Left ventricle myocardium inferior (tissue), 1 donor: ENCODE measurements around the gene PNO1. TPM values are rescaled to one million over a fixed set of nuclear protein-coding genes. Genes with fewer than 3 reads are reported as not detected.

Experiments used
- DNase-seq: peaks from one replicate; pipeline ENCODE4 v3.0.0-alpha.2; 2020
- H3K27ac ChIP-seq: fragments of 200-600 bp; replicated peaks from 2 replicates; pipeline ENCODE4 v1.8.0; 2021
- H3K27me3 ChIP-seq: fragments of 200-600 bp; 2 replicates; pipeline ENCODE4 v1.8.0; 2021; ENCODE audit warnings: low read depth
- H3K36me3 ChIP-seq: fragments of 200-600 bp; 2 replicates; pipeline ENCODE4 v1.8.0; 2021
- H3K4me1 ChIP-seq: fragments of 200-600 bp; 2 replicates; pipeline ENCODE4 v1.8.0; 2021
- H3K4me3 ChIP-seq: fragments of 200-600 bp; 2 replicates; pipeline ENCODE4 v1.8.0; 2021; ENCODE audit warnings: mild to moderate bottlenecking, moderate library complexity
- H3K9me3 ChIP-seq: fragments of 200-600 bp; replicated peaks from 2 replicates; pipeline ENCODE4 v1.8.0; 2021
- intact Hi-C: fragments of 100-400 bp; cut with micrococcal nuclease; formaldehyde crosslinking; loops from one replicate; pipeline ENCODE4 v1.11.0; 2022
- total RNA-seq: library from RNA; stranded (reverse); fragmentation: NEBNext Ultra II Directional; extraction: Animal tissue kit (Norgen Biotek cat#: 25700); gene quantifications from one replicate; pipeline ENCODE4 v1.2.1, GENCODE V29; 2021
- TF ChIP-seq, protein P1 (sequence below): fragments of 200-600 bp; IDR thresholded peaks from 2 replicates; pipeline ENCODE4 v1.8.0; 2021; ENCODE audit warnings: antibody characterized with exemption, mild to moderate bottlenecking, borderline replicate concordance
- donor health status: DM: no; HTN: yes; CAD: no; lungs with severe emphysema.

PNO1 gene
- total RNA-seq, 1 donor from 2014 or later = 8.2 TPM

- intact Hi-C loops = no loop called here
- Histone ChIP-seq H3K36me3 (peaks cover 9% of the 10 kb centered on the region), H3K27ac (no peak overlapping the region), H3K27me3 (no peaks in the 10 kb centered on the region), H3K9me3 (no peaks in the 10 kb centered on the region), H3K4me1 (peaks cover 49% of the 10 kb centered on the region), H3K4me3 (no peak overlapping the region)
- TF ChIP-seq, protein P1, sequence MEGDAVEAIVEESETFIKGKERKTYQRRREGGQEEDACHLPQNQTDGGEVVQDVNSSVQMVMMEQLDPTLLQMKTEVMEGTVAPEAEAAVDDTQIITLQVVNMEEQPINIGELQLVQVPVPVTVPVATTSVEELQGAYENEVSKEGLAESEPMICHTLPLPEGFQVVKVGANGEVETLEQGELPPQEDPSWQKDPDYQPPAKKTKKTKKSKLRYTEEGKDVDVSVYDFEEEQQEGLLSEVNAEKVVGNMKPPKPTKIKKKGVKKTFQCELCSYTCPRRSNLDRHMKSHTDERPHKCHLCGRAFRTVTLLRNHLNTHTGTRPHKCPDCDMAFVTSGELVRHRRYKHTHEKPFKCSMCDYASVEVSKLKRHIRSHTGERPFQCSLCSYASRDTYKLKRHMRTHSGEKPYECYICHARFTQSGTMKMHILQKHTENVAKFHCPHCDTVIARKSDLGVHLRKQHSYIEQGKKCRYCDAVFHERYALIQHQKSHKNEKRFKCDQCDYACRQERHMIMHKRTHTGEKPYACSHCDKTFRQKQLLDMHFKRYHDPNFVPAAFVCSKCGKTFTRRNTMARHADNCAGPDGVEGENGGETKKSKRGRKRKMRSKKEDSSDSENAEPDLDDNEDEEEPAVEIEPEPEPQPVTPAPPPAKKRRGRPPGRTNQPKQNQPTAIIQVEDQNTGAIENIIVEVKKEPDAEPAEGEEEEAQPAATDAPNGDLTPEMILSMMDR = no peak
- no peak for DNase-seq
These were observed 56.7 kb downstream of the PNO1 start for GRCh38 chr2:68214381-68214780.

DNA sequence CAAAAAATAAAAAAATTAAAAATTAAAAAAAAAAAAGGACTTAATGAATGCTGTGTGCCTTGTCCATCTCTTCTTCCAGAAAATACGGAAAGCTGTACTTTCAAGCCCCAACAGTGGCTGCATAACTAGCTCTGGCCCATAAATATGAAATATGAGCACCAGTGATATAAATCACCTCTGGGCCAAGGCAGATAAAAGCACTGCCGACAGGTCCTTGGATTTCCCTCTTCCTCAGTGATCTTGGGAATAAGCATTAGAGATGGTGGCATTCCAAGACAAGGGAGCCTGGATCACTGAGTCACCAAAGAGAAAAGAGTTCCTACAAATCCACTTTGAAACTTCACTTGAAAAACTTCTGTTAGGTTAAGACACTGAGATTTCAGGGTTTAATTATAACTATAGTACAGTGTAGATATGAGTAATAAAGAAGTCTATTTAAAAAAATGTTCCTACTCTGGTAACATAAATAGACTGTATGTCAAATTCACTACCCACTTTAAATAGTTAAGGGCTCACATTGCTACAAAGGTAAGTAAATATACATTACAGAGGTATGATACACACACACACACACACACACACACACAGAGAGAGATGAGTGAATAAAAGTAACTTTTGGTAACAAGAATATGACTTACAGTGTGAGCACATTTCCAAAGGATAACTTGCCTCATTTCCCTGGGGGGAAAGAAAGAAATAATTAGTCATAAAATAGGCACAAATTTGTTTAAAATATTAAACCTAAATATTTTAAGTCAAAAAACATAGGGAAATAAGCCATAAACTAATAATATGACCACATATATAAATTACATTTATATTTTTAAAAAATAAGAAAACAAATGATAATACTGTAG, 59.0 kb downstream of the PNO1 start:
- Histone ChIP-seq H3K9me3 (peaks cover 6% of the 10 kb centered on the region), H3K27me3 (no peaks in the 10 kb centered on the region), H3K36me3 (peaks cover 9% of the 10 kb centered on the region), H3K4me1 (peaks cover 63% of the 10 kb centered on the region), H3K27ac (no peak overlapping the region), H3K4me3 (no peak overlapping the region)
- no peak for DNase-seq
- intact Hi-C loops = no loop called here
- TF ChIP-seq, protein P1 = no peak

DNA sequence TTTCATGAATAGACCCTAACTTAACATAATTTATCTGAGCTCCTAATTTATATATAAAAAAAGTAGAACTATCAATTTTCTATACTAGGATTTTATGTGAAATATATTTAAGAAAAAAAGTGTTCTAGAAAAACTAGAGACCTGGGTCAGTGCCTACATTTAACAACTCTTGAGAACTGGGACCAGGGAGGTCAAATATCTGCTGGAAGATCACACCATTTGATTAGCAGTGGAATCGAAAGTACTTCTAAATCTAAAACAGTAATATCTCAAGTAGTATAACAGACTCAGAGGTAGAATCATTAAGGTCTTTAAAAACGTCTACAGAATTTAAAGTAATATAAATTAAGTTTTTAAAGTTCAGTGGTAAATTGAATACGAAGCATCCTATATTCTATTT, 60.0 kb downstream of the PNO1 start:
- peaks cover 12% of the 10 kb centered on the region for H3K9me3 ChIP-seq
- DNase-seq = no peak
- H3K27ac ChIP-seq = no peak overlapping the region
- H3K36me3 ChIP-seq = peaks cover 9% of the 10 kb centered on the region
- H3K4me1 ChIP-seq = peaks cover 67% of the 10 kb centered on the region
- no peak overlapping the region for H3K4me3 ChIP-seq
- intact Hi-C loops = no loop called here
- no peaks in the 10 kb centered on the region for H3K27me3 ChIP-seq
- TF ChIP-seq, protein P1 = no peak

GRCh38 chr2:68218343-68218901, 60.7 kb downstream of the PNO1 start:
- peaks cover 12% of the 10 kb centered on the region for H3K9me3 ChIP-seq
- DNase-seq = no peak
- no peaks in the 10 kb centered on the region for H3K27me3 ChIP-seq
- H3K27ac ChIP-seq = no peak overlapping the region
- TF ChIP-seq, protein P1 = no peak
- peaks cover 9% of the 10 kb centered on the region for H3K36me3 ChIP-seq
- intact Hi-C loops = no loop called here
- H3K4me3 ChIP-seq = no peak overlapping the region
- H3K4me1 ChIP-seq = peaks cover 72% of the 10 kb centered on the region

DNA sequence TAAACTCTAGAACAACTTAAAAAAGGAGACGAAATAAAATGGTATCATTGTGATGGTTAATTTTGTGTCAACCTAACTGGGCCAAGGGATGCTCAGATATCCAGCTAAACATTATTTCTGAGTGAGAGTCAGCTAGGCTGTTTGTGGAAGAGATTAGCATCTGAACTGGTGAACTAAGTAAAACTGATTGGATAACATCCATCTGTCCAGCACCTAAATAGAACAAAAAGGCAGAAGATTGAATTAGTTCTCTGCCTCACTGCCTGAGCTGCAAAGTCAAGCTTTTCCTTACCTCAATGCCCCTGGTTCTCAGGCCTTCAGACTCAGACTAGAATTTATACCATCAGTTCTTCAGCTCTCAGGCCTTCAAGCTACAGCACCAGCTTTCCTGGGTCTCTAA, 64.6 kb downstream of the PNO1 start:
- TF ChIP-seq, protein P1 = no peak
- no peaks in the 10 kb centered on the region for H3K27me3 ChIP-seq
- H3K36me3 ChIP-seq = no peaks in the 10 kb centered on the region
- no peak for DNase-seq
- H3K4me1 ChIP-seq = peaks cover 90% of the 10 kb centered on the region
- peaks cover 12% of the 10 kb centered on the region for H3K9me3 ChIP-seq
- no peak overlapping the region for H3K27ac ChIP-seq
- intact Hi-C loops = no loop called here
- no peak overlapping the region for H3K4me3 ChIP-seq
